Esophagus muscularis mucosa (tissue), 3 donors: ENCODE data around the gene RHNO1.

Experiments
- CTCF ChIP-seq, 3 experiments: fragments of 200-600 bp in 2 of 3; fragments of 450-650 bp in 1 of 3; sonication (generic) in 2 of 3; IDR thresholded peaks; one replicate each; pipeline ENCODE4 v1.5.1; 2017 to 2019; ENCODE audit warnings: antibody characterized with exemption in 3 of 3, mild to moderate bottlenecking in 2 of 3, moderate library complexity in 1 of 3
- POLR2A ChIP-seq: fragments of 450-650 bp; IDR thresholded peaks from one replicate; pipeline ENCODE4 v1.6.1; 2017; ENCODE audit warnings: antibody characterized with exemption, moderate library complexity, mild to moderate bottlenecking, low read depth
- POLR2AphosphoS5 ChIP-seq, 2 donors: sonication (generic); formaldehyde crosslinking; IDR thresholded peaks; one replicate each; pipeline ENCODE4 v1.6.1; 2017; ENCODE audit warnings: antibody characterized with exemption in 2 of 2

GRCh38 chr12:2834581-2835491 is 42.2 kb upstream of the RHNO1 start, which contains the start of gene NRIP2:
- peak in 1 of 3 experiments; percentile 10 for TF ChIP-seq CTCF (IDR thresholded peaks at IDR 0.05)
- no peak for TF ChIP-seq POLR2A
- no peak for TF ChIP-seq POLR2AphosphoS5 (IDR thresholded peaks at IDR 0.05)
